Measurements from ENCODE around the gene MORC3.
"Not testable (repeated sequence)": the region's sequence is repeated elsewhere in the genome, so short reads cannot be mapped to it uniquely, and the experiment has no call there.

MORC3 gene

DNA sequence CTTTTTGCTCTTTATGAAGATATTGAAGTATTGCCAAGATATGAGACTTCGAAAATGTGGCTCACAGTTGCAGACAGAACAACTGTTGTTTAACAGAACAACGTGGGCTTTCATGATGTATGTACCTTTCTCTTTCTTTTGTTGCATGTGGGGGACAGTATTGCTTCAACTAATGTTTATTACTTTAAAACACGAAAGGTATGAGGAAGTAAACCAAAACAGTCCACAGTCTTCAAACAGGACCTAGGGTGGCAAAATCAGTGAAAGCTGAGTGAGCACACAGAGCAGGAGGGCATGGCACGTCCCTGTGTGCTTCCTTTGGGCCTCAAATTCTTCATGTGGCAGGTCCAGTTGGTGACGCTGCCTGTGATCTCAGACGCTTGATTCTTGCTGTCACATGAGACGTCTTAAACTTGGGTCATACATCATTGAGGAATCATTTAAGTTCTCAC, 57.4 kb downstream of the MORC3 start:
- no peak for TF ChIP-seq CTCF (IDR thresholded peaks at IDR 0.05)
- H3K4me1 Mint-ChIP-seq: peaks cover 23% of the 10 kb centered on the region
- peak overlapping the region; percentile 92 for H3K27ac Mint-ChIP-seq
- DNase-seq: no peak
- no peaks in the 10 kb centered on the region for H3K27me3 Mint-ChIP-seq (ENCODE audit: low read depth, poor library complexity)
- H3K36me3 Mint-ChIP-seq (ENCODE audit: low read depth): peaks cover 45% of the 10 kb centered on the region
- no peaks in the 10 kb centered on the region for H3K9me3 Mint-ChIP-seq
- H3K4me3 Mint-ChIP-seq: no peak overlapping the region

GRCh38 chr21:36379251-36379650, 59.3 kb downstream of the MORC3 start:
- no peak for TF ChIP-seq CTCF (IDR thresholded peaks at IDR 0.05)
- DNase-seq: no peak
- peak overlapping the region; percentile 64 for H3K27ac Mint-ChIP-seq
- peaks cover 28% of the 10 kb centered on the region for H3K4me1 Mint-ChIP-seq
- no peak overlapping the region for H3K4me3 Mint-ChIP-seq
- peaks cover 29% of the 10 kb centered on the region for H3K36me3 Mint-ChIP-seq (ENCODE audit: low read depth)
- no peaks in the 10 kb centered on the region for H3K9me3 Mint-ChIP-seq
- no peaks in the 10 kb centered on the region for H3K27me3 Mint-ChIP-seq (ENCODE audit: low read depth, poor library complexity)

DNA sequence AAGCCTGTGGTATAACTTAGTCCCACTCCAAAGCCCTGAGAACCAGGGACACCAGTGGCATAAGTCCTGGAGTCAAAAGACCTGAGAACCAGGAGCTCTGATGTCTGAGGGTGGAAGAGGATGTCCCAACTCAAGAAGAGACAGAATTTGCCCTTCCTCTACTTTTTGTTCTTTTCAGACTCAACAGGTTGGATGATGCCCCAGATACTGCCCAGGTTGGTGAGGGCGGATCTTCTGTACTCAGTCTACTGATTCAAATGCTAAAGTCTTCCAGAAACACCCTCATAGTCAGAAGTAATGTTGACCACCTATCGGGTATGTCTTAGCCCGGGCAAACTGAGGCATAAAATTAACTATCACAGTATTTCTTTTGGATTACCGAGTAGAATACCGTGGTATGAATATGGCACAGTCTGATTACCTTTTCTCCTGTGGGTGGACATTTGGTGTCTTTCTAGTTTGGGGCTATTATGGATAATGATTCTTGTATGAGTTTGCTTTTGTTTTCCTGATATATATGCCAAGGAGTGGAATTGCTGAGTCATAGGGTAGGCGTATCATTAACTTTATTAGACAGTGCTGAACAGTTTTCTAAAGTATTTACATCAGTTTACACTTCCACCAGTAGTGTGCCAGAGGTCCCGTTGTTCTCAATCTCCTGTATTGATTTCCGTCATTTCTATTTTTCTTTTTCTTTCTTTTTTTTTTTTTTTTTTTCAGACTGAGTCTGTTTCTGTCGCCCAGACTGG, 62.0 kb downstream of the MORC3 start:
- Mint-ChIP-seq H3K27me3 (ENCODE audit: low read depth, poor library complexity) (no peaks in the 10 kb centered on the region), H3K36me3 (ENCODE audit: low read depth) (peaks cover 18% of the 10 kb centered on the region), H3K27ac (no peak overlapping the region), H3K4me1 (peaks cover 35% of the 10 kb centered on the region), H3K4me3 (no peak overlapping the region), H3K9me3 (no peaks in the 10 kb centered on the region)
- no peak for DNase-seq
- no peak for TF ChIP-seq CTCF (IDR thresholded peaks at IDR 0.05)

DNA sequence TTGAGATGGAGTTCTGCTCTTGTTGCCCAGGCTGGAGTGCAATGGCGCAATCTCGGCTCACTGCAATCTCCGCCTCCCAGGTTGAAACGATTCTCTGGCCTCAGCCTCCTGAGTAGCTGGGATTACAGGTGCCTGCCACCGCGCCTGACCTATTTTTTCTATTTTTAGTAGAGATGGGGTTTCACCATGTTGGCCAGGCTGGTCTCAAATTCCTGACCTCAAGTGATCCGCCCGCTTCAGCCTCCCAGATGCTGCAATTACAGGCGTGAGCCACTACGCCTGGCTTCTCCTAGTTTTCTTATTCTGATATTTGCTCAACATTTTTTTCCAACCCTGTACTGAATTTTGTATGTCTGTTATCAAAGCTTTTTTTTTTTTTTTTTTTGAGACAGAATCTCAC, 62.7 kb downstream of the MORC3 start:
- H3K27me3 Mint-ChIP-seq (ENCODE audit: low read depth, poor library complexity); H3K27ac Mint-ChIP-seq; DNase-seq; H3K4me3 Mint-ChIP-seq; H3K9me3 Mint-ChIP-seq: not testable (repeated sequence)
- Mint-ChIP-seq H3K36me3 (ENCODE audit: low read depth) (peaks cover 16% of the 10 kb centered on the region), H3K4me1 (peaks cover 35% of the 10 kb centered on the region)

GRCh38 chr21:36384885-36385232, 64.9 kb downstream of the MORC3 start:
- H3K4me3 Mint-ChIP-seq: peak overlapping the region; percentile 67
- no peak for TF ChIP-seq CTCF (IDR thresholded peaks at IDR 0.05)
- H3K36me3 Mint-ChIP-seq (ENCODE audit: low read depth): peaks cover 25% of the 10 kb centered on the region
- no peak overlapping the region for H3K27ac Mint-ChIP-seq
- H3K27me3 Mint-ChIP-seq (ENCODE audit: low read depth, poor library complexity): no peaks in the 10 kb centered on the region
- H3K9me3 Mint-ChIP-seq: no peaks in the 10 kb centered on the region
- peaks cover 36% of the 10 kb centered on the region for H3K4me1 Mint-ChIP-seq
- no peak for DNase-seq

- peak; percentile 93 for DNase-seq
- peaks cover 25% of the 10 kb centered on the region for H3K36me3 Mint-ChIP-seq (ENCODE audit: low read depth)
These were observed 65.4 kb downstream of the MORC3 start, which contains the start of gene CHAF1B for GRCh38 chr21:36385233-36386030. Gene CHAF1B, plus strand, starts transcription at chr21:36385392. Its CDS starts 745 bp downstream, at chr21:36386137.

More at GRCh38 chr21:36385233-36386030, 65.4 kb downstream of the MORC3 start, which contains the start of gene CHAF1B:
- no peaks in the 10 kb centered on the region for H3K27me3 Mint-ChIP-seq (ENCODE audit: low read depth, poor library complexity)
- peaks cover 30% of the 10 kb centered on the region for H3K4me1 Mint-ChIP-seq
- no peaks in the 10 kb centered on the region for H3K9me3 Mint-ChIP-seq
- H3K27ac Mint-ChIP-seq: no peak within 1 kb of the TSS
- H3K4me3 Mint-ChIP-seq: peak within 1 kb of the TSS; percentile 82
- no peak for TF ChIP-seq CTCF (IDR thresholded peaks at IDR 0.05)
